Keratinocyte (primary cell): ENCODE data around the gene EGFR. TPM values are rescaled to one million over a fixed set of nuclear protein-coding genes. Genes with fewer than 3 reads are reported as not detected.

Experiments
- DNase-seq: peaks from one replicate; pipeline ENCODE4 v3.0.0-alpha.2; 2011; ENCODE audit warnings: low read depth, missing footprints, low spot score
- FAIRE-seq: peaks from 2 replicates; lab custom pipeline; 2011; peaks lifted over from hg19 to GRCh38; lab: Jason Lieb, UNC
- H2AFZ ChIP-seq: 2 replicates; pipeline ENCODE4 v1.6.0; 2012; ENCODE audit warnings: low read length, control low read depth, inconsistent platforms; ENCODE audit not compliant: control insufficient read depth
- H3K27ac ChIP-seq: 2 replicates; pipeline ENCODE4 v1.5.1; 2011; ENCODE audit warnings: low read length; ENCODE audit not compliant: control insufficient read depth, insufficient read depth
- H3K27me3 ChIP-seq: 3 replicates; pipeline ENCODE4 v1.6.0; 2011; ENCODE audit warnings: low read length; ENCODE audit not compliant: control insufficient read depth, insufficient read depth; ENCODE audit errors: extremely low read depth
- H3K36me3 ChIP-seq, 2 experiments: 2 replicates in 1 of 2; 3 replicates in 1 of 2; pipeline ENCODE4 v1.5.1; 2011; ENCODE audit warnings: low read length in 2 of 2, mild to moderate bottlenecking in 1 of 2; ENCODE audit not compliant: control insufficient read depth in 2 of 2, insufficient read depth in 2 of 2; ENCODE audit errors: extremely low read depth in 1 of 2
- H3K4me1 ChIP-seq: 3 replicates; pipeline ENCODE4 v1.5.1; 2011; ENCODE audit warnings: low read length; ENCODE audit not compliant: control insufficient read depth, insufficient read depth; ENCODE audit errors: extremely low read depth
- H3K4me2 ChIP-seq: 3 replicates; pipeline ENCODE4 v1.6.0; 2011; ENCODE audit warnings: low read depth, low read length; ENCODE audit not compliant: control insufficient read depth, insufficient read depth; ENCODE audit errors: extremely low read depth
- H3K4me3 ChIP-seq, 3 experiments: fragments of 200-600 bp in 1 of 3; sonication (generic) in 1 of 3; 2 replicates in 2 of 3; 3 replicates in 1 of 3; pipeline ENCODE4 v1.5.1; 2011 to 2016; ENCODE audit warnings: low read length in 3 of 3, mild to moderate bottlenecking in 3 of 3, control low read depth in 2 of 3, inconsistent platforms in 1 of 3, low read depth in 1 of 3, mixed read lengths in 1 of 3, mixed run types in 1 of 3, moderate library complexity in 1 of 3; ENCODE audit not compliant: control insufficient read depth in 2 of 3, insufficient read depth in 2 of 3; ENCODE audit errors: extremely low read depth in 1 of 3
- H3K79me2 ChIP-seq: 2 replicates; pipeline ENCODE4 v1.6.0; 2012; ENCODE audit warnings: low read length; ENCODE audit not compliant: control insufficient read depth, insufficient read depth
- H3K9ac ChIP-seq: 3 replicates; pipeline ENCODE4 v1.6.0; 2011; ENCODE audit warnings: low read length; ENCODE audit not compliant: control insufficient read depth, insufficient read depth; ENCODE audit errors: extremely low read depth
- H3K9me1 ChIP-seq: 3 replicates; pipeline ENCODE4 v1.6.0; 2011; ENCODE audit warnings: low read length; ENCODE audit not compliant: control insufficient read depth, insufficient read depth; ENCODE audit errors: extremely low read depth
- H3K9me3 ChIP-seq: 2 replicates; pipeline ENCODE4 v1.5.1; 2012; ENCODE audit warnings: low read depth, low read length; ENCODE audit not compliant: control insufficient read depth
- H4K20me1 ChIP-seq: 3 replicates; pipeline ENCODE4 v1.6.0; 2011; ENCODE audit warnings: low read length; ENCODE audit not compliant: control insufficient read depth, insufficient read depth; ENCODE audit errors: extremely low read depth
- CTCF ChIP-seq, 3 experiments: IDR thresholded peaks in 1 of 3; conservative IDR thresholded peaks in 1 of 3; optimal IDR thresholded peaks in 1 of 3; 2 replicates in 2 of 3; 3 replicates in 1 of 3; pipeline versions ENCODE3 to v1.5.1; 2011; ENCODE audit warnings: low read length in 3 of 3, mild to moderate bottlenecking in 3 of 3, moderate library complexity in 2 of 3, control low read depth in 1 of 3, inconsistent platforms in 1 of 3; ENCODE audit not compliant: insufficient read depth in 2 of 3; ENCODE audit errors: extremely low read depth in 1 of 3
- EZH2 ChIP-seq: IDR thresholded peaks from one replicate; pipeline ENCODE4 v1.6.1; 2012; ENCODE audit warnings: inconsistent platforms, mild to moderate bottlenecking, low read length, moderate library complexity
- dilution Hi-C: fragments of 300-500 bp; cut with MboI; formaldehyde crosslinking; loops from one replicate; pipeline ENCODE4 v1.7.0; 2020; ENCODE audit warnings: low sequenced_read_pairs; ENCODE audit not compliant: extremely low pct_ligation_motif_present
- polyA plus RNA-seq, 5 experiments: library from polyadenylated mRNA; depleted of rRNA in 3 of 5; stranded (reverse) in 3 of 5; stranded (forward) in 1 of 5; unstranded in 1 of 5; fragments of >200 nt; gene quantifications; 1 replicate in 1 of 5; 2 replicates in 3 of 5; 3 replicates in 1 of 5; pipeline versions ENCODE4 v1.2.1 to v1.2.3, GENCODE V29; 2011 to 2012; ENCODE audit warnings: missing spikeins in 2 of 5, low read depth in 1 of 5, low replicate concordance in 1 of 5

The EGFR gene
- polyA plus RNA-seq, 1 donor (not counting 4 experiments of a cell fraction or from before 2014, with no cell fraction given) = 120 TPM

- H4K20me1 ChIP-seq = peaks cover 29% of the 10 kb centered on the region
- H3K27ac ChIP-seq = peak overlapping the region; percentile 17
- no peak overlapping the region for H3K4me2 ChIP-seq
- H3K4me1 ChIP-seq = peaks cover 83% of the 10 kb centered on the region
- no peak overlapping the region for H3K4me3 ChIP-seq
- peaks cover 99% of the 10 kb centered on the region for H3K79me2 ChIP-seq
- dilution Hi-C loops = no loop called here
- H2AFZ ChIP-seq = no peak overlapping the region
- DNase-seq (no peak), FAIRE-seq (no peak)
- no peaks in the 10 kb centered on the region for H3K27me3 ChIP-seq
- no peaks in the 10 kb centered on the region for H3K9me3 ChIP-seq
- TF ChIP-seq CTCF (optimal IDR thresholded peaks at IDR 0.05 in 1 of 3, IDR thresholded peaks at IDR 0.05 in 1 of 3, conservative IDR thresholded peaks at IDR 0.05 in 1 of 3; ENCODE audit: extremely low read depth in 1 of 3, insufficient read depth in 2 of 3, low read length in 3 of 3) = no peak
- no peak for TF ChIP-seq EZH2
- peaks cover 14% of the 10 kb centered on the region for H3K9me1 ChIP-seq
- H3K36me3 ChIP-seq = peaks cover 14 to 50% of the 10 kb centered on the region in 2 experiments
- H3K9ac ChIP-seq = no peak overlapping the region
Observed at GRCh38 chr7:55046582-55047342, 27.9 kb downstream of the EGFR start.

DNA sequence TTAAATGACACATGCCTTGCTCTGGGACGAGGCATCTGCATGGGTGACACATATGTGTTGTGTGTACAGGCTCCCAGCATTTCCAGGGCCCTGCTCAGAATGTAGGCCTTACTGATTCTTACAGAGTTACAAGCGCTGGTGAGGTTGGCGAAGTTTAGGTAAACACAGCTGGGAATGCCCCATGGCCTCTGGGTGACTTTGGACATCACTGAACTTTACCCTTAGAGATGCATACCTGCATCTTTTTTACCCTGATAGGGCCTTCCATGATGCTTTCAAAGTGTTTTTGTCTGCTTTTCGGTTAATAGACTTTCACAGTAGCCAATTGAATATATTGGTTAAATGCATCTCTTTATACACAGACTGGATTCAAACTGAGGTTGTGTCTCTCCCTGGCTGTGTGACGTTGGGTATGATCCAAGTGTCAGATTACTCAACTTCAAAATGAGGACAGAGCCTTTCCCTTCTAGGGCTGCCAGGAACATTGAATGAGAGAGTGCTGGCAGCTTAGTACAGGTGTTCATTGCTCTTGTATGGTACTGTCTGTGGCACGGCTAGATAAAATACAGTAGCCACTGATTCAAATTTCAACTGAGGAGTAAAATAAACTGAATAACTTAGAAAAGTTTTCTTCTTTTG lies 29.5 kb downstream of the EGFR start:
- no peak overlapping the region for H3K4me3 ChIP-seq
- H3K4me2 ChIP-seq = no peak overlapping the region
- dilution Hi-C loops = no loop called here
- peaks cover 13 to 46% of the 10 kb centered on the region in 2 experiments for H3K36me3 ChIP-seq
- H3K9me3 ChIP-seq = no peaks in the 10 kb centered on the region
- FAIRE-seq (peak; percentile 32), DNase-seq (no peak)
- no peaks in the 10 kb centered on the region for H3K27me3 ChIP-seq
- H3K9me1 ChIP-seq = peaks cover 14% of the 10 kb centered on the region
- H2AFZ ChIP-seq = no peak overlapping the region
- H4K20me1 ChIP-seq = peaks cover 24% of the 10 kb centered on the region
- peak overlapping the region; percentile 43 for H3K27ac ChIP-seq
- TF ChIP-seq CTCF (optimal IDR thresholded peaks at IDR 0.05 in 1 of 3, IDR thresholded peaks at IDR 0.05 in 1 of 3, conservative IDR thresholded peaks at IDR 0.05 in 1 of 3; ENCODE audit: extremely low read depth in 1 of 3, insufficient read depth in 2 of 3, low read length in 3 of 3) (no peak), EZH2 (no peak)
- H3K4me1 ChIP-seq = peaks cover 85% of the 10 kb centered on the region
- peaks cover 98% of the 10 kb centered on the region for H3K79me2 ChIP-seq
- H3K9ac ChIP-seq = no peak overlapping the region
